ENCODE results near the gene ANKRD37. TPM values are rescaled to one million over a fixed set of nuclear protein-coding genes. Genes with fewer than 3 reads are reported as not detected.

ANKRD37 gene
- total and polyA plus RNA-seq, 9 of the 15 experiments (the other 6 are each of a cell fraction or from before 2014, with no cell fraction given): 1.3 to 53.7 (median 3.6) TPM

GRCh38 chr4:185395956-185396723 lies 501 bp upstream of the ANKRD37 start:
- ATAC-seq: peak; percentile 95
- BruUV-seq (replicated peaks): no TSS peak
- in situ Hi-C loops (cut with MboI): loop anchor here (10.0 kb wide), 1 partner anchor 191 kb away; the partner anchor contains the start of genes CFAP97 and SNX25
- peak; percentile 62 for TF ChIP-seq PCBP1 (IDR thresholded peaks at IDR 0.05; ENCODE audit: low read depth, low read length, poor library complexity, severe bottlenecking)
- TF ChIP-seq GTF2B (IDR thresholded peaks at IDR 0.05; ENCODE audit: extremely low read depth, insufficient read length): no peak
- peak; percentile 49 for TF ChIP-seq SOX6 (IDR thresholded peaks at IDR 0.05)
- peak; percentile 86; the same call in 1 of the 2 replicates for TF ChIP-seq EHMT2 (IDR thresholded peaks at IDR 0.05)
- peak in 1 of 2 experiments; percentile 48; a peak in 1 of 4 replicates for TF ChIP-seq MLLT1 (IDR thresholded peaks at IDR 0.05)
- TF ChIP-seq MEF2A (IDR thresholded peaks at IDR 0.05; ENCODE audit: control insufficient read depth, low read depth, low read length): 0 out of 2 replicates have a peak, but pooled peaks have one; percentile 70
- peak; percentile 70 for TF ChIP-seq RB1 (IDR thresholded peaks at IDR 0.05; ENCODE audit: low read depth)
- no peak for TF ChIP-seq TAL1 (IDR thresholded peaks at IDR 0.05)
- TF ChIP-seq FOXP4 (CRISPR knock-in tag; IDR thresholded peaks at IDR 0.05; ENCODE audit: borderline replicate concordance): peak; percentile 89; the same call in 1 of the 2 replicates
- TF ChIP-seq CCNT2 (IDR thresholded peaks at IDR 0.05; ENCODE audit: borderline replicate concordance, extremely low read depth, insufficient read length, low read depth, low read length): peak; percentile 91
- TF ChIP-seq E2F4 (CRISPR knock-in tag; IDR thresholded peaks at IDR 0.05; ENCODE audit: low read depth): no peak
- TF ChIP-seq SIN3B (IDR thresholded peaks at IDR 0.05; ENCODE audit: low read depth): peak; percentile 28; the same call in 1 of the 2 replicates
- no peak for TF ChIP-seq ZNF121 (CRISPR knock-in tag; conservative IDR thresholded peaks at IDR 0.05)
- TF ChIP-seq KDM1A (IDR thresholded peaks at IDR 0.05): no peak
- no peak for TF ChIP-seq HNRNPK (IDR thresholded peaks at IDR 0.05; ENCODE audit: low read depth, low read length, poor library complexity, severe bottlenecking)
- no peak for TF ChIP-seq SMAD1 (IDR thresholded peaks at IDR 0.05; ENCODE audit: low read depth, low read length, partially characterized antibody)

More at GRCh38 chr4:185395956-185396723, 501 bp upstream of the ANKRD37 start:
- Histone ChIP-seq H3K9ac (ENCODE audit: insufficient read depth in 1 of 2, low read depth in 2 of 2, low read length in 2 of 2) (peak overlapping the region; percentile 82 to 95), H3K9me1 (ENCODE audit: control insufficient read depth, insufficient read depth, low read length) (no peaks in the 10 kb centered on the region), H3K27ac (ENCODE audit: extremely low read depth, low read depth, low read length) (peak overlapping the region; percentile 94), H3K4me1 (replicated peaks in 1 of 2; ENCODE audit: control insufficient read depth in 2 of 2, insufficient read depth in 2 of 2, low read length in 2 of 2) (peaks cover 2 to 20% of the 10 kb centered on the region in 2 experiments; a peak in 4 of 5 replicates), H3K36me3 (ENCODE audit: control insufficient read depth, insufficient read depth, low read length) (peaks cover 32% of the 10 kb centered on the region), H3K79me2 (ENCODE audit: control insufficient read depth, insufficient read depth, low read length) (peaks cover 35% of the 10 kb centered on the region), H3K9me3 (replicated peaks; ENCODE audit: control insufficient read depth, insufficient read depth, low read depth, low read length) (no peaks in the 10 kb centered on the region), H3K4me3 (peak overlapping the region; percentile 56), H4K20me1 (replicated peaks; ENCODE audit: control insufficient read depth, insufficient read depth, low read length) (no peaks in the 10 kb centered on the region), H2AFZ (ENCODE audit: low read depth, low read length) (peak overlapping the region; percentile 81), H3K27me3 (ENCODE audit: control insufficient read depth in 2 of 2, insufficient read depth in 2 of 2, low read length in 2 of 2) (no peaks in the 10 kb centered on the region), H3K4me2 (ENCODE audit: insufficient read depth, low read length) (peak overlapping the region; percentile 84)
- DNase-seq (ENCODE audit: extremely low read depth in 1 of 4, low spot score in 3 of 4) (peak; percentile 98 to 99 (median 99)), FAIRE-seq (peak; percentile 72)
- intact Hi-C loops (cut with micrococcal nuclease): loop anchor here (2.0 to 5.0 kb wide), 3 partner anchors 37 to 193 kb away; partner anchors contain the start of gene CFAP97
- ChIA-PET POLR2A (interaction anchor here (0.6 to 3.4 kb wide), 12 partner anchors 9 to 696 kb away, joined by 3 to 21 read pairs (median 3); partner anchors contain the start of gene UFSP2), CTCF (ENCODE audit: low intra/inter-chr PET ratio) (no interaction called here)
- WGBS (ENCODE audit: insufficient coverage, low coverage, missing lambda C conversion rate): 1% methylated on average over 58 of the region's 98 CpGs

Measured in K562 (cell line).